ENCODE measurements around the gene SLC44A1. TPM values are rescaled to one million over a fixed set of nuclear protein-coding genes. Genes with fewer than 3 reads are reported as not detected.

Gene SLC44A1
- total and polyA plus RNA-seq, 2 of the 13 experiments (the other 11 are each of a cell fraction or from before 2014, with no cell fraction given) = 21.4 to 40.8 TPM

- TF ChIP-seq HNF1A (IDR thresholded peaks at IDR 0.05; ENCODE audit: low read depth) (no peak), HNF1A (CRISPR knock-in tag; IDR thresholded peaks at IDR 0.05; ENCODE audit: borderline replicate concordance) (peak; percentile 61; the same call in 1 of the 2 replicates), ATF6 (CRISPR knock-in tag; conservative IDR thresholded peaks at IDR 0.05) (no peak), PBX2 (CRISPR knock-in tag; IDR thresholded peaks at IDR 0.05) (no peak), YEATS4 (CRISPR knock-in tag; IDR thresholded peaks at IDR 0.05; ENCODE audit: borderline replicate concordance) (peak; percentile 79), ZNF639 (CRISPR knock-in tag; conservative IDR thresholded peaks at IDR 0.05) (no peak; the same call in 1 of the 2 replicates), MYC (CRISPR knock-in tag; IDR thresholded peaks at IDR 0.05; ENCODE audit: borderline replicate concordance) (peak; percentile 78), RFX5 (IDR thresholded peaks at IDR 0.05; ENCODE audit: low read depth, low read length) (no peak), SMC3 (IDR thresholded peaks at IDR 0.05; ENCODE audit: low read length) (0 out of 2 replicates have a peak, but pooled peaks have one; percentile 5)
- TF ChIP-seq, protein P1, sequence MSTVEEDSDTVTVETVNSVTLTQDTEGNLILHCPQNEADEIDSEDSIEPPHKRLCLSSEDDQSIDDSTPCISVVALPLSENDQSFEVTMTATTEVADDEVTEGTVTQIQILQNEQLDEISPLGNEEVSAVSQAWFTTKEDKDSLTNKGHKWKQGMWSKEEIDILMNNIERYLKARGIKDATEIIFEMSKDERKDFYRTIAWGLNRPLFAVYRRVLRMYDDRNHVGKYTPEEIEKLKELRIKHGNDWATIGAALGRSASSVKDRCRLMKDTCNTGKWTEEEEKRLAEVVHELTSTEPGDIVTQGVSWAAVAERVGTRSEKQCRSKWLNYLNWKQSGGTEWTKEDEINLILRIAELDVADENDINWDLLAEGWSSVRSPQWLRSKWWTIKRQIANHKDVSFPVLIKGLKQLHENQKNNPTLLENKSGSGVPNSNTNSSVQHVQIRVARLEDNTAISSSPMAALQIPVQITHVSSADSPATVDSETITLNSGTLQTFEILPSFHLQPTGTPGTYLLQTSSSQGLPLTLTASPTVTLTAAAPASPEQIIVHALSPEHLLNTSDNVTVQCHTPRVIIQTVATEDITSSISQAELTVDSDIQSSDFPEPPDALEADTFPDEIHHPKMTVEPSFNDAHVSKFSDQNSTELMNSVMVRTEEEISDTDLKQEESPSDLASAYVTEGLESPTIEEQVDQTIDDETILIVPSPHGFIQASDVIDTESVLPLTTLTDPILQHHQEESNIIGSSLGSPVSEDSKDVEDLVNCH (CRISPR knock-in tag; IDR thresholded peaks at IDR 0.05) = no peak
- TF ChIP-seq, protein P2, sequence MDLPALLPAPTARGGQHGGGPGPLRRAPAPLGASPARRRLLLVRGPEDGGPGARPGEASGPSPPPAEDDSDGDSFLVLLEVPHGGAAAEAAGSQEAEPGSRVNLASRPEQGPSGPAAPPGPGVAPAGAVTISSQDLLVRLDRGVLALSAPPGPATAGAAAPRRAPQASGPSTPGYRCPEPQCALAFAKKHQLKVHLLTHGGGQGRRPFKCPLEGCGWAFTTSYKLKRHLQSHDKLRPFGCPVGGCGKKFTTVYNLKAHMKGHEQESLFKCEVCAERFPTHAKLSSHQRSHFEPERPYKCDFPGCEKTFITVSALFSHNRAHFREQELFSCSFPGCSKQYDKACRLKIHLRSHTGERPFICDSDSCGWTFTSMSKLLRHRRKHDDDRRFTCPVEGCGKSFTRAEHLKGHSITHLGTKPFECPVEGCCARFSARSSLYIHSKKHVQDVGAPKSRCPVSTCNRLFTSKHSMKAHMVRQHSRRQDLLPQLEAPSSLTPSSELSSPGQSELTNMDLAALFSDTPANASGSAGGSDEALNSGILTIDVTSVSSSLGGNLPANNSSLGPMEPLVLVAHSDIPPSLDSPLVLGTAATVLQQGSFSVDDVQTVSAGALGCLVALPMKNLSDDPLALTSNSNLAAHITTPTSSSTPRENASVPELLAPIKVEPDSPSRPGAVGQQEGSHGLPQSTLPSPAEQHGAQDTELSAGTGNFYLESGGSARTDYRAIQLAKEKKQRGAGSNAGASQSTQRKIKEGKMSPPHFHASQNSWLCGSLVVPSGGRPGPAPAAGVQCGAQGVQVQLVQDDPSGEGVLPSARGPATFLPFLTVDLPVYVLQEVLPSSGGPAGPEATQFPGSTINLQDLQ (CRISPR knock-in tag; IDR thresholded peaks at IDR 0.05) = peak; percentile 55; the same call in 1 of the 2 replicates
Measured at GRCh38 chr9:105447814-105448812, 203.7 kb downstream of the SLC44A1 start, which contains the start of gene FSD1L (continued).
